Mesenteric fat pad (tissue), 1 donor: Measurements from ENCODE around the gene S100B. TPM values are rescaled to one million over a fixed set of nuclear protein-coding genes. Genes with fewer than 3 reads are reported as not detected.
A peak's percentile ranks its signal among the peaks of the same experiment; 100 is the strongest.
"Not testable (repeated sequence)": the region's sequence is repeated elsewhere in the genome, so short reads cannot be mapped to it uniquely, and the experiment has no call there.

Experiments used
- DNase-seq: peaks from one replicate; pipeline ENCODE4 v3.0.0-alpha.2; 2020; ENCODE audit warnings: low spot score
- long read RNA-seq: library from polyadenylated mRNA; unstranded; transcript quantifications from one replicate; pipeline ENCODE4 v2.0.0, GENCODE V29; 2020
- total RNA-seq: library from RNA; stranded (reverse); fragmentation: NEBNext Ultra II Directional; extraction: Animal tissue kit (Norgen Biotek cat#: 25700); gene quantifications from one replicate; pipeline ENCODE4 v1.2.1, GENCODE V29; 2021
- donor health status: DM: yes; HTN: yes; CAD: no.

The S100B gene
- total RNA-seq, result 102 TPM
- long read RNA-seq, transcript S100B-201 (3 exons, 877 nt), result major isoform, 43 of 51 reads
- long read RNA-seq, partial matches to known transcripts, result 0 of 51 reads
- long read RNA-seq, other reads (novel, unspliced or antisense), result 4 of 51 reads

DNA sequence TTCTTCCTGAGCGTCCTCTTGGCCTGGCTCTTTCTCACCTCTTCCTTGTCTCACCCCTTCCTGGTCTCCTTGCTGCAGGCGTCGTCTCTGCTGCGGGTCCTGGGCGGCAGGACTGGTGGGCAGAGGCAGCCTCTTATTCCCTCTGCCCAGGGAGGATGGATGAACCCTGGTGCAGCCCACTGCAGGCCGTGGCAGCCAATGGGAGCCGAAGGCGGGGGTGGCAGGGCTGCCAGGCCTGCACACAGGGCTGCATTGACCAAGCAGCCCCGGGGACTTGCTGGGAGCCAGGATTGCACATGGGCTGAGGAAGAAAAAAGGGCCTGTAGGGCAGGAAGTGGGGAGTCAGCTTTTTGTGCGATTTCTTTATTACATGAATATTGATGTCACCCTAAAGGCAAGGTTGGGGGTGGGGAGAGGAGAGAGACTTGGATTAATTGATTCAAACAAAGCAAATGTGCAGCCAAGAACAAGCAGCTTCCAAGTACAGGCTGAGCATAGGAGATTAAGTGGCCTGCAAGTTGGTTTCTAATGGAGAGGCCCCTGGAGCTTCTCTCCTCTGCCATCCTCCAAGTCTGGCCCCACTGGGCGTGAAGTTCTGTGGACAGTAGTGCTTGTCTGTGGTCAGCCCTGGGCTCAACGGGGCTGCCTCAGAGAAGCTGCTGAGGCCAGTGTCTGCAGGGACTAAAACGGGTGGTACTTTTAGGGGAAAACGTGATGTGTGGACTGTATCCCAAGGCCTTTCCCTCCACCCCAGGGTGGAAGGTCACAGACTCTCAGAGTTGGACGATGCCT lies at the start of gene S100B:
S100B (minus strand) TSS at position 108 of the 792 bp plus-strand sequence. CDS start 2,667 bp downstream, outside the sequence.
- DNase-seq, result peak; percentile 37

DNA sequence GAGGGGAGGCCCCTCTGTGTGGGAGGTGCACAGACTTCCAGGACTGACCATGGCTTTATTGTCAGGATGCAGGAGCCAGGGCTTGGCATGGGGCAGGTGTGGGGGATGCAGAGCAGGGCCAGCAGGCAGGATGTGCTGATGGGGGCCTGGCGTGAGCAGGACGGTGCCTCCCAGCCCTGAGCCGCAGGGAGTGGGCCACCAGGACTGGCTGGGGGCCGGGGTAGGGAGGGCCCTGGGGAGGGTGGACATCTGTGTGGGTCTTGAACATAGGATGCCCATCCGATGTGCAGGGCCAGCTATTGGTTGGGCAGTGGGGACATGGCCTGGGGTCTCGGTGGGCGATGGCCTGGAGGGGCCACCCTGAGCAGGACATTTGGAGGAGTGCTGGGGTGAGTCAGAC lies 46.2 kb upstream of the S100B start:
- DNase-seq, result no peak

DNA sequence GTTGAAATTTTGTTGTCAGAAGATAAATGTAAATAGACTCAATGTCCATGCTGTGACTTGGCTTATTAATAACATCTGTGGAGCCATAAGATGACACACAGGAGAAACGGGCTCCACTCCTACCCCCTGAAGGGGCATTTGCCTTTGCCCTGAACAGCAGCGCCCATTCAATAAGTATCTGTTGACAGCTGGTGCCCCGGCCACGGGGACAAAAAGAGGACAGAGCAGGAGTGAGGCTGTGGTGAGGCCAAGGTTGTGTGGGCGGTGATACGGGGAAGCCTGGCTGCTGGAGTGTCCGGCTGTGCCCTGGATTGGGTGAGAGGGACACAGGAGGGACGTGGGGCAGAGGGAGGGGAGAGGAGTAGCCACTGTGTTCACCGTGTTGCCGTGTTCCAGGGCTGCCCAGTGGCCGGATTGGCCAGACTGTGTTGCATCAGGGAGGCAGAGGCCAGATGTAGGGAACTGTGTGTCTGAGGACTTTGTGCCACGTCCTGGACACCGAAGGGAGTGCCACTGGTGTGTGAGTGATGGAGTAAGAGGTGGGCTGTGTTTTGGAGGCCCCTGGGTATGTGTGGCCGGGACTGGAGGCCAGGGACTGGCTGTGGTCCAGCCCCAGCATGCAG lies 45.7 kb upstream of the S100B start:
- no peak for DNase-seq

DNA sequence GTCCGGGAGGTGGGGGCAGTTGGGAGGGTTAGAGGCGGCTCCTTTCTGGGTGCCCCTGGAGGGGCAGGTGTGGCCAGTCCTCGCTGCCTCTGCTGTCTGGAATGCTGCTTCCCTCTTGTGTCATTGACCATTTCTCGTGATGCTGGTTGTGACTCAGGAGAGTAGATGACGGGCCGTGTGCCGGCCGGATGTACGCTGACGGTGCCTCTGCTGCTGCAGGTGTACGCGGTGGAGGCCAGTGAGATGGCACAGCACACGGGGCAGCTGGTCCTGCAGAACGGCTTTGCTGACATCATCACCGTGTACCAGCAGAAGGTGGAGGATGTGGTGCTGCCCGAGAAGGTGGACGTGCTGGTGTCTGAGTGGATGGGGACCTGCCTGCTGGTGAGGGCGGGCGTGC lies 44.5 kb upstream of the S100B start:
- DNase-seq, result no peak

DNA sequence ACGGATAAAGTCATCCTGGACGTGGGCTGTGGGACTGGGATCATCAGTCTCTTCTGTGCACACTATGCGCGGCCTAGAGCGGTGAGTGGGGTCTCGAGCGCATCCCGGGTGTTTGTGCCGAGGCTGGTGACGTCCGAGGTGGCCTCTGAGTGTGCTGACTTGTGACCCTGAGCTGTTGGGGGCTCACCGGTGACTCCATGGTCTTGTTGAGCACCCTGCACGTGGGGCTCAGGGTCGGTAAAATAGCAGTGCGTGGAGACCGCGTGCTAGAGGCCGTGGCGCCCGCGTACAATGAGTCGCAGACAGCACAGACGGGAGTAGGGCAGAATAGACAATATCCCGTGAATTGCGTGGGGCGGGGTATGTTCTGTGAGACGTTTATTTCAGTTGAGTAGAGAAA lies 43.7 kb upstream of the S100B start:
- no peak for DNase-seq

DNA sequence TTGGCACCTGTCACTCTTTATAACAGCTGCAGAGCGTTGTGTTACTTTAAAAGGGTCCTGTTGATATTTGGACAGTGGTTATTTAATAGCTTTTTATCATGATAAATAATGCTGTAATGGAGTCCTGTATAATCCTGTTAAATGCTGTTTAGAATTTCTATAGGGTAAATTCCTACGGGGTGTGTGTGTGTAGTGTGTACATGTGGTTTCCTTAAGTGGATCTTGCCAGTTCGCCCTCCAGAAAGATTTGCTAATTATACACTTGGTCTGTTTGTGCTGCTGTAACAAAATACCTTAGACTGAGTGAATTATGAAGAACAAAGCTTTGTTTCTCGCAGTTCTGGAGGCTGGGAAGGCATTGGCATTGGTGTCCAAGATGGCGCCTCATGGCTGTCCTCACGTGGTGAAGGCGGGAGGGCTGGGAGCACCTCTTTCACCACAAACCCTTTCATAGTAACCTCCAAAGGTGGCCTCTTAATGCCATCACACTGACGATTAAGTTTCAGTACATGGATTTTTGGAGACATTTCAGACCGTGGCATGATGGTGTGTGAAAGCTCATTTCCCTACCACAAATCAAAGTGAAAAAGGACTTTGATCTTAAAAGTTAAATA lies 41.8 kb upstream of the S100B start:
- DNase-seq, result no peak

DNA sequence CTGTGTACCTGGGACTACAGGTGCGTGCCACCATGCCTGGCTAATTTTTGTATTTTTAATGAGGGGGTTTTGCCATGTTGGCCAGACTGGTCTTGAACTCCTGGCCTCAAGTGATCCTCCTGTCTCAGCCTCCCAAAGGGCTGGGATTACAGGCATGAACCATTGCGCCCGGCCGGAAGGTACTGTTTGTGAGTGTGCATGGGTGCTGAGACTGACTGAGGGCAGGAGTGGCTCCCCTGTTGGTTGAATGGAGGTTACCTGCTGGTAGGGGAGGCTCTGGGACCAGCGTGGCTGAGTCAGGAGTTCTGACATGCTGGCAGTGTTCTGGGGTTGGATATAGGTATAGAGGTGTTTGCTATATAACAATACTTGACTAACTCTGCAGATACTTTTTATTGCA lies 41.0 kb upstream of the S100B start:
- no peak for DNase-seq

DNA sequence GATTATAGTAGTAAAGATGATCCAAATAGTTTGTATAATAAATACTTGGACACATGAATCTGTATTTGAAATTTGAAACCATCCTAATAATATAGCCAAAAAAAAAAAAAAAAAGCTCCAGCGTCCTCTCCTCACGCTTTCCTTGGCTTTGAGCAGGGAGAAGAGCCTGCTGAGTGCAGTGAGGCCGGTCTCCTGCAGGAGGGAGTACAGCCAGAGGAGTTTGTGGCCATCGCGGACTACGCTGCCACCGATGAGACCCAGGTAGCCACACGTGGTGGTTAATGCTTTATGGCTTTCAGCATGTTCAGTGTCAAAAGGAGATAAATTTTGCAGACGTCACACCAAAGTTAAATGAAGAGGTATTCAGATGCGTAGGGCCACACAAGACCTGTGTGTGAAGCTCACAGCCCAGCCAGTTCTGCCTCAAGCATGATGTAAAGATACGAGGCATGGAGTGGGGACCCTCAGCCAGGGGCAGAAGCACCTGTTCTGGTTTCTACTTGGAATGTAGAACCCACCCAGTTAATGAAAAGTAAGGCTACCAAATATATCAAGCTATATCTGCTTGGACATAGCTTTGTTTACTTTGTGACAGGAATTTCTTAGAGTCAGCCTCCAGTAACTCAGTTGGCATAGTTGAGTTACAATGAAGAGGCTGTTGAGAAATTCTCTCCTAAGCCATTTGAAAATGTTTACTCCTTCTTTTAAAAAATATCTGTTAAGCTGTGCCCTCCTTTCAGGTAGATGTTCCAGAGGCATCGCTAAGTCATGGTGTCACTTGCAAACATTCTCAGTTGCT lies 38.7 kb upstream of the S100B start:
- DNase-seq, result no peak

DNA sequence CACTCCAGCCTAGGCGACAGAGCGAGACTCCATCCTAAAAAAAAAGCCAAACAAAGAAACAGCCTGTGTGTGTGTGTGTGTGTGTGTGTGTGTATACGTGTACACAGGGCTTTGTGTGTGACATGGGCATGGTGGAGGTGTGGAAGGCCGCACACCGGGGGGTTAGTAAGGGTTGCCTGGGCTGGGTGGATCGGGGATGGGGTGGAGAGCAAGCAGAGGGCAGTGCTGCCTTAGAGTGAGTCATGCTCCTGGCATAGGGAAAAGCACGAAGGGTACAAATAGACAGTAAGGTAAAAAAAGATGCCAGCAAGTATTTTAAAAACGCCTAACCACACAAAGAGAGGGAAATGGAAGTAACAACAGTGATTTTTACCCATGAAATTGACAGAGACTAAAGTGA lies 36.8 kb upstream of the S100B start:
- DNase-seq, result no peak

DNA sequence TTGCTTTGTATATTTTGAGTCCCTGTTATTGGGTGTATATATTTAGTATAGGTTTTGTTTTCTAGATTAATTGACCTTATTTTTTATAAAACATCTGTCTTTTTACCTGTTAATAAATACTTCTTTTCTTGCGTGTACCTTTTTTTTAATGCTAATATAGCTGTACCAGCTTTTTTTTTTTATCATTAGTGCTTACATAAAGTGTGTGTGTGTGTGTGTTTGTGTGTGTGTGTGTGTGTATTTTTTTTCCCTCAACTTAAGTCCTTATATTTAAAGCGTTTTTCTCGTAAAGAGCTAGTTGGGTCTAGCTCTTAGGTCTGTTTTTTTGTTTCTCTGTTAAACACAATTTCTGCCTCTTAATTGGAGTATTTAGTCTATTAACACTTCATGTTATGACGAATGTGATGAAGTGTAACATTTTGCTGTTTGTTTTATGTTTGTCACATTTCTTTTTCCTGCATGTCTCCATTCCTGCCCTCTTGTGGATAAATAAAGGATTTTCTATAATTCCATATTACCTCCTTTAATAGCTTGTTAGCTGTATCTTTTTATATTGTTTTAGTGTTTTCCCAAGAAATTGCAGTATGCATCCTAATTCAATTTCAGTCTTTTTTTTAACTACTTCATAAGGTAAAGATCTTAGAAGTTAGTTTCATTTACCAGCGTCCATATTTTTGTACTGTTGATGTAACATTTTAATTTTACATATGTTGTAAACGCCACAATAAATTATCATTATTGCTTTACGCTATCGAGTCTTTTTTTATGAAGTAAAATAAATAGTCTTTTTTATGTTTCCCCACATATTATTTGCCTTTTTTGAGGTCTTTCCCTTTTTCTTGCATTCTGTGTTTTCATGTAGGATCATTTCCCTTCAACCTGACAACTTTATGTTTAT lies 34.9 kb upstream of the S100B start:
- DNase-seq, result no peak

DNA sequence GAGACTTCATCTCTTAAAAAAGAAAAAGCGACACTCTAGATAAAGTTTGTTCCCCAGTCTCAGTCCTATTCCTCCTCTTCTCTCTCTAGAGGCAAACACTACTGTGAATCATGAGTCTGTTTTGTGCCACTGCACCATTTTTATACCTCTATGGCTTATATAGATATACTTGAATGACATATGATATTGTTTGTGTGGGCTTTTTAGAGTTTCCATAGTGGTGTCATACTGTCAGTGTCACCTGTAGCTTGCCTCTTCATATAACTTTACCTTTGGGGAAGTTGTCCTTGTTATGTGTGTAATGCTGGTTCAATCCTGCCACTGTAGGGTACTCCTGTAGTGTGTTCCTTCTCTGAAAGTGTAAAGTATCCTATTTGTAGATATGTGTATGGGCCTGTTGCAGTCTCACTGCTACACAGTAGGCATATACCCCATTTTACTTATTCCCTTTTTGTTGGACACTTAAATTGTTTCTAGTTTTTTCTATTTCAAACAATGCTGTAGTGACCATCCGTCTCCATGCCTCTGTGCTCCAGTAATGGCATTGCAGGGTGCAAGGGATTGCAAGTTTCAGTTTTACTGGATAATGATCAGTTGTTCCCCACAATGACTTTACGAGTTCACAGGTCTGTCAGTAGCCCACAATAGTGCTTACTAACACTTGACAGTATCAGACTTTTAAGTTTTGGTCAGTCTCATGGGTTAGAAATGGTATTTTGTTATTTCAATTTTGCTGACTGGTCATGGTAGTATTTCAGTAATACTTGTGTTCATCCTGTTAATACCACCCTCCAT lies 33.3 kb upstream of the S100B start:
- DNase-seq, result no peak

DNA sequence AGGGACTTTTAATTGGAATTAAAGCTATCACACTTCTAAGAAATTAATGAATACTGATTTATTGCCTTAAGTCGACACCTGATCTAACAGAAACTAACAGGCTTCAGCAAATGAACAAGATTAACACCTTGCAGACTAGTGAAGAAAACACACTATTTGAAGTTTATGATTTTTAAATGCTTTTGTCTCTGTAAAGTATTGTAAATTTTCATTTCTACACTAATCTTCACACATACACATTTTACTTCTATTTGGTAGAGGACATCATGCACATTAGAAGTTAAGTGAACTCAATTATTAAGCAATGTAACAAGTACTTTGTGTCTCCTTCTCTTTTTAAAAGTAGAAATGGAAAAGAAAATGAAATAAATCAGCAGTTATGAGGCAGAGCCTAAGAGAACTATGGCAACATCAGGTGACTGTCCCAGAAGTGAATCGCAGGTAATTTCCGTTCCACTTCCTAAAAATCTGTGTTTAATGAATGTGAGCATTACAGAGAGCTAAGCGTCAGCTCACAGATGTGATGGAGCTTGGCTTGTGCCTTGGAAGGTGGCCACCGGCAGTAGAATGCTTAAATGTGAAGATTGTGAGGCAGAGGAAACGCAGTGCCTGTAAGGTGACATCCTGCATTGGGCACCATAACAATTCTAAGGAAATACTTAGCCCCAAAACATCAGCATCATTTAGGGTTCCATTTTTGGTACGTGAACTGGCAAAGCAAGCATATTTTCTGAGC lies 31.8 kb upstream of the S100B start:
- no peak for DNase-seq

DNA sequence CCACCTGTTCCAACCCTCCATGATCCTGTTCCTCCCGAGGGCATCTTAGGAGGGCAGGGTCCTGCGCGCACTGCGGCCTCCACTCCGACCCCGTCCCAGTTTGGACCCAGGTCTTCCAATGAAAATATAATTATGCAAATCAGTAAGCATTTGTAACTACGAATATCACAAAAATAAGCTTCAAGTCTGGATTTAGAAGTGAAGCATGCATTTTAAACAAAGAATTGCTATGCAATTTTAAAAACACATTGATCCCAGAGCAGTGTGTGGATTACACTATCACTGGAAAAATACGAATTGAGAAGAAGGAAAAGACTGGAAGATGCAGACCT lies 31.3 kb upstream of the S100B start:
- no peak for DNase-seq

DNA sequence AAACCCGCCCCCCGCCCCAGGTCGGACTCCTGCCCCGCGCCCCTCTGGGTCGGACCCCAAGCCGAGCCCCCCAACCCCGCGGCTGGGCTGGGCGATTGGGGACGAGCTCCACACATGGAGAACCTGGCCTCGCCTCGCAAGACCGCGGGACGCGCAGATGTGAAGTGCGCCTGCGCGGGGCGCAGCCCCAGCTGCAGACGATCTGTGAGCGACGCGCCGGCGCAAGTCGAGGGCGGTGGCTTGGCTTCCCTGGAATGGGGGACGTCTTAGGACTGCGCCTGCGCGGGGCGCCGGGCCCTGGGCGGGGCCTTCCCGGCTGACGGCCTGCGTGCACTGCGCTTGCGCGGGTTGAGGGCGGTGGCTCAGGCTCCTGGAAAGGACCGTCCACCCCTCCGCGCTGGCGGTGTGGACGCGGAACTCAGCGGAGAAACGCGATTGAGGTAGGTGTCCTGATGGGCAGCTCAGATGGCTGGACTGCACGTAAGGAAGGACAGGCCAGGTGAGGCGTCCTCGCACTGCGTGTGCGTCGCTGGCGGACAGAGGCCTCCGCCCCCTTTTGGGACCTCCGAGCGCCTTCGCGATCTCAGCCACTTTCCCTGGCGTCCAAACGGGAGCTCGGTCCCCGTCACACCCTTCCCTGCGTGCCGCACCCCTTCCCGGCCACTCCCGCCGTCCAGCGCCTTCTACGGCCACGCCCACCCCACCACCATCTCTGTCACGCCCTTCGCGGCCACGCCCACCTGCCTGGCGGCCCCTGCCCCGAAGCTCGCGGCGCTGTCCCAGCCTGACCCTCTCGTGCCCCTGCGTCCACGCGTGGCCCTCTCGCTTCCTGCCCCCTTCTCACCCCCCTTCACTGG lies 30.7 kb upstream of the S100B start, which contains the start of gene PRMT2:
PRMT2 (plus strand) TSS at position 351 of the 857 bp plus-strand sequence. CDS start 1,278 bp downstream, outside the sequence.
- peak; percentile 100 for DNase-seq

DNA sequence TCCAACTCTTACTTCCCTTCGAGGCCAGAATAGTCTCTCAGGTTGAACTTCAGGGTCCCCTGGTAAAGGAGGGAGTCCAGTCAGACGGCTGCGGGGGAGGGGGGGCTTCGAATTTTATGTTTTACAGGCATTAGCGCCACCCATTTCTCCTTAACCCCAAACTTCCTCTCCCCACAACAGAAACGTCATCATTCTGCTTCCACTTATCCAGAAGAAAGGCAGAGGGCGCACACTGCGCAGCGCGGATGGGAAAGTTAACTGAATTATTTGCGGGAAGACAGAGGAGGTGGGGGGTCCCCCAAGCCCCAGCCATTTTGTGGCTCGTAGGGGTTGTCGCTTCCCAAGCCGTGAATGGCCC lies 30.1 kb upstream of the S100B start:
- no peak for DNase-seq

DNA sequence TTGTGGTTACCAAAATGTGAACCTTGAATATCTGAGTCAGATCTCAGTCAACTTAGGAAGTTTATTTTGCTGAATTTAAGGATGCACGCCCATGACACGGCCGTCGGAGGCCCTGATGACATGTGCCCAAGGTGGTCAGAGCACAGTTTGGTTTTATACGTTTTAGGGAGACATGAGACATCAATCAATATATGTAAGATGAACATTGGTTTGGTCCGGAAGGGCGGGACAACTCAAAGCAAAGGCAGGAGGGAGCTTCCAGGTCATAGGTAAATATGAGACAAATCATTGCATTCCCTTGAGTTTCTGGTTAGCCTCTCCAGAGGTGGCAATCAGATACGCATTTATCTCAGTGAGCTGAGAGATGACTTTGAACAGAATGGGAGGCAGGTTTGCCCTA lies 29.5 kb upstream of the S100B start:
- DNase-seq, result no peak

DNA sequence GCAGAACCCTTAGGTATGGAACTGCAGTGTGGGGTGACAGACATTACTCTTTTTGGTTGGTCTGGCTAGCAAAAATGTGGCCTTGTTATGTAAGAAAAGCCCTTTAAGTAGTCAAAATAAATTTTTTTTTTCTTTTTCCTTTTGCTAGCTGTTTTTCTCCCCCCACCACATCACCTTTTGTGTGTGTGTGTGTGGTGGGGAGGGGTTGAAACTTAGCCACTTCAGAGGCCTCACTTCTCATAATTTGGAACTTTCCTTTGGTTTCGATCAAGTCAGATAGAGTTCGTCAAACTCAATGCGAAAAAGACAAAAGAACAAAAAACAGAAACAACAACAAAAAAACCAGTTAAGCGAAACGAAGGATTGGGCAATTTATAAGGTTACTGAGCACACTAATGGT lies 28.7 kb upstream of the S100B start:
- no peak for DNase-seq

DNA sequence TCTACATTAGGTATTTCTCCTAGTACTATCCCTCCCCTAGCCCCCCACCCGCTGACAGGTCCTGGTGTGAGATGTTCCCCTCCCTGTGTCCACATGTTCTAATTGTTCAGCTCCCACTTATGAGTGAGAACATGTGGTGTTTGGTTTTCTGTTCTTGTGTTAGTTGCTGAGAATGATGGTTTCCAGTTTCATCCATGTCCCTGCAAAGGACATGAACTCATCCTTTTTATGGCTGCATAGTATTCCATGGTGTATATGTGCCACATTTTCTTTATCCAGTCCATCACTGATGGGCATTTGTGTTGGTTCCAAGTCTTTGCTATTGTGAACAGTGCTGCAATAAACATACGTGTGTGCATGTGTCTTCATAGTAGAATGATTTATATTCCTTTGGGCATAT lies 26.0 kb upstream of the S100B start:
- not testable (repeated sequence) for DNase-seq
